HG02852 (cell line): ENCODE measurements around the gene KIF26B.
"Not testable (repeated sequence)": the region's sequence is repeated elsewhere in the genome, so short reads cannot be mapped to it uniquely, and the experiment has no call there.

Experiments used
- ATAC-seq: cut with Tn5 transposase; IDR thresholded peaks from one replicate; pipeline ENCODE4 v1.9.1; 2021; ENCODE audit warnings: mild to moderate bottlenecking, moderate library complexity; ENCODE audit not compliant: unreplicated experiment

KIF26B gene

DNA sequence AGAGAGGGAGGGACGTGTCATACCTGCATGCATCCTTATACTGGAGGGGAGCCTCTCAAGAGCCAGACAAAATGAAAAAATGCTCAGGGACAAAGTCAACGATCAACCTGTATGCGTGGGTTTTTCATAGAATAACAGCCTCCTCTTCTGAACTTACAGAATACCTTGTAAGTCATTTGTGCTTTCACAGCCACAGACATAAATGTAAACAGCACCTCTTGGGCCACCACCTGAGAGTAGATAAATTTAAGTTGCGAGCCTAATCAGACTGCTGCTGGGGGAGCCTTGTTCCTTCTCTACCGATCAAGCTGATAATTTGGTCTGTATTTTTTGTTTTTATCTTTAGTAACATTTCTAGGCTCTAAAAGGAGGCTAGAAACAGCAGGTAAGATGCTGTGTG lies 223.1 kb downstream of the KIF26B start:
- ATAC-seq, result no peak

DNA sequence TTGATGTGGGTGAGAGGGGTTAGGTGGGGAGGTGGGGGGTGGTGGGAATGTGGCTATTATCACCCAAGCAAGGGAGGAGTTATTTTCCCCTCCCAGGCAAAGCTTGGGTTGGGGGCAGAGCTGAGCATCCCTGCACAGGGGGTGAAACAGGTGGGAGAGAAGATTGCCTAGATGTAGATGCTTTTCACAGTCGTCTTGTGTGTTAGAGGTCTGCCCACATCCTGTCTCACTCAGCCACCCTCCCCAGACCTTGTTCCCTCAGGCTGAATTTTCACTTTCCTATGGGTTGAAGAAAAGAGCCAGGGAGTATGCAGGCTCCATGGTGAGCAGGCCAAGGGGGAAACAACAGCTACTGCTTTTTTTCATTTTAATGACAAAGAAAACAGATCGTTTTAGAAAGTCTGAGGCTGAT lies 223.5 kb downstream of the KIF26B start:
- no peak for ATAC-seq

DNA sequence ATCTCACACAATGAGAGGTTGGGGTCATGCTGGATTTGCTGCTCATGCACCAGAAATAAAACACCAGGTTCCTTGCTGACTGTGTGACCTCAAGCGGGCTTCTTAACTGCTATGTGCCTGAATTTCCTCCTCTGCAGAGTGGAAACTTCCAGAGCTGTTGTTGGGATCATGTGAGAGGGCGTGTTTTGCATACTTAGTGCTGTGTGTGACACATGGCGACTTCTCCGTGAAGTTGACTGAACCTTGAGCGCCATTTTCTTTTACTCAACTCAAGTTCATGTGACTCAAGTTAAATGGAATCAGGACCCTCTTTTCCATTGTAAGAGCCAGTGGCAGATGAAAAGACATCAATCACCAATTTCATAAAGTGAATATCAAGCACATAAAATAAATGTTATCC lies 224.0 kb downstream of the KIF26B start:
- ATAC-seq, result no peak

DNA sequence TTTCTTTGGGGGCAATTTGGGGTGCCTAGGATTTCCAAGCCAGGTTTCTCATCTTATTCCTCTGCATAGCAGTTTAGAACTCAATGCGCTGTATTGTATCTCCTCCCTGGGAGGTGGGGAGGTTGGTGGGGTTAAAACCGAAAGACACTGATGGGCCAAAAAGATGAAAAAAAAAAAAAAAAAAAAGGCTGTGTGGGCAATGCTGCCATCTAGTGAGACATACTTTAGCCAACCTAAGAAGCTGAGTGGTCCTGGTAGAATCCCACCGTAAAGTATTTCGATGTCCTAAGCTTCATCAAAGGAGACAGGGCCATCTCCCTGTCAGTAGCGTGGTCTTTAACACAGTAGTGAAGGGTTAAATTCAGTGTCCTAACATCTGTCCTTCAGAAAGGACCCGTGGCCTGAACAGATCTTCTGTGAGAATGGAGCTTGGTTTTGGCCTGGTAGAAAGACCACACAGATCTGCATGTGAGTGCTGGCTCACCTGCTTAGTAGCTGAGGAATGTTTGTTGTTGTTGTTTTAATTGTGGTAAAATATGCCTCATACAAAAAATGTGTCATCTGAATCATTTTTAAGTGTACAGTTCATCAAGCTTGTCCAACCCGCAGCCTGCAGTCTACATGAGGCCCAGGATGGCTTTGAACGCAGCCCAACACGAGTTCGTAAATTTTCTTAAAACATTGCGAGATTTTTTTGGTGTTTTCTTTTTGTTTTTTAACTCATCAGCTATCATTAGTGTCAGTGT lies 226.2 kb downstream of the KIF26B start:
- no peak for ATAC-seq

DNA sequence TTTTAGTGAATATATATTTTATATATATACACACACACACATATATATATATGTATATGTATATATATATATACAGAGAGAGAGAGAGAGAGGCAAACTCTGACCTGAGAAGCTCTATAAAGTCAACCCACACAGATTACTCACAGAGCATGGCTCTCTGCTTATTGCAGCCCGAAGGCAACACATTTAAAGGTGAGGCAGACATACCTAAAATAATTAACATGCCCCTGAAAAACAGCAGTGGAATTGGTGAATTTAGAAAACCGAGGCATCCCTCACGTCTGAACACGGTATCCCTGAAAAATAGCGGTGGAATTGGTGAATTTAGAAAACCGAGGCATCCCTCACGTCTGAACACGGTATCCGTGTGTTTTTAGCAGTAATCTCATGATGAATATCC lies 228.2 kb downstream of the KIF26B start:
- no peak for ATAC-seq

DNA sequence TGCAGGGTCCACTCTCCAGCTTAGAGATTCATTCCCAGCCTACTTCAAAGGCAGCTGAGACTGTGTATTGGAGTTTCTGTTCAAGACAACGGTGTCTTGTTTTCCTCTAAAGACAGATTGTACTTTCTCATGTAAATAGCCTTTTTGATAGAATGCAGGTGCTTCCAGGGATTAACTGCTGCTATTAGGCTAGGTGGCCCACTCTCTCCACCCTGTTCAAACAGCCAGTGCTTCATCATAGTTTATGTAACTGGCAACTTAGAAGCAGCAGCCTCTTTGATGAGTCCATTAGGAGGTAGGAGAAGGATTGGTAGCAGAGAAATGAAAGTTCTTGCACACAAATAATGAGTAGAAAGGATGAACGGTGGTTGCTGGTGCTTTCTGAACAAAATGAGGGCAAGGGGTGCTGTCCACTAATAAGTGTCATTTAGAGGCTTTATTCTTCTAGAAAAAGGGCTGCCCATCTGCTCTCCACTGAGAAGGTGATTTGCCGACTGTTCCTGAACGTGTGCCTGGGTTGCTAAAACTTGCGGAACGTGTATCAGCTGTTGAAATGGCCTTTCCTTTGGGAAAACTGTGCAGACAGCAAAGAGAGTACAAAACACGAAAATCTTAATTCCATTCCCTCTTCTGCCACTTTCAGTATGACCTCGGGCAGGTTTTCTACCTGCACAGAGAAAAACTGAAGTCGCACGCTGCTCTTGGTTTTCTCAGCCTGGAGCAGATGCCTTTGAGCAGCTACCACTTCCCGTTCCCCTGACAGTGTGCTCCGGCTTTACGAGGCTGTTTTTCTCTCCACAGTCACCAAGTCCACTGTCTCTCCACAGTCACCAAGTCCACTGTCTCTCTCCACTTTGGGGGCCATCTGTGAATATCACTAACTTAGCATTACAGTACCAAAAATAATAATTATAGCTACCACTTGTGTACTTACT lies 228.9 kb downstream of the KIF26B start:
- ATAC-seq, result no peak

DNA sequence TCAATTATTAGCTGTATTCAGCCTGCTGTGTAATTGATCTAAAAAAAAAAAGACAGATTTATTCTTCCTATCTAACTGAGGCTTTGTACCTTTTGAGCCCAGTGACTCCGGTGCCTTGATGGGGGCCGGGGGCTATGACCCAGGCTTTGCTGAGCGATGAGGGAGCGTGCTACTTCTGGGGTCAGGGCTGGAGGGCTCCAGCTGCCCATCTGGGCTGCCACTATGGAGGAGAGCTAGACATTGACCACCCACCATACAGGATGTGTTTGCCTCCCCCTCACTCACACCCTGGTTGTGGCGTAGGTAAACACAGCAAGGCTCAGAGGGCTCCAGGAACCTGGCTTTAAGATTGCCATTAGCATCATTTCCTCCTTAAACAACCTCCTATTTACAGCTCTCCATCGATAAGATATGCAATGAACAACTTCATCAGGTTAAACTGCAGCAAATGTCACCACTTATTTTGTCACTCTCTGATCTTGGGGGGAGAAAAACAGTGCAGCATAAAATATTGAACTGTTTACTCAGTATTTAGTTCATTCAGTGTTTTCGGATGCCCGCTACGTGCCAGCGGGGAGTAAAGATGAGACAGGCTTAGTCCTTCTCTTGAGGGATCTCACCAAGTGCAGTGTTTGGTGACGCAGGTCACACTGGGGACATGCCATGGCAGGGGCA lies 231.6 kb downstream of the KIF26B start:
- no peak for ATAC-seq

DNA sequence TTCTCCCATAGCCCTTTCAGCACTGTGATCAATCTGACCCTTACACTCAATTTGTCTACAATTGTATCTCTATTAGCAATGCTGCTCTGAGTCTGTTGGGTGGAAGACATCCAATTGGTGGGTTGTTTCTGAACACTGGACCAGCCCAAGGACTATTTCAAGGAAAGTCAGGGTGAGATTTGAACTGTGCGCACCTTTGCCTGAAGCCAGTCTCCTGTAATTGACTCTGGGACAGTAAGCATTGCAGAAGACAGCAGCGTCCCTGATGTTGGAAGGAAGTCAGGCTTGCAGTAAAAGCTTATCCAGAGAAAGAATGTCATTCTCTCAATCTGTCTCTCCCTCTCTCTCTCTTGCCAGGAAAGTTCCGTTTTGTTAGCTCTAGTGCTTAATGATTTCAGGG lies 233.9 kb downstream of the KIF26B start:
- no peak for ATAC-seq

DNA sequence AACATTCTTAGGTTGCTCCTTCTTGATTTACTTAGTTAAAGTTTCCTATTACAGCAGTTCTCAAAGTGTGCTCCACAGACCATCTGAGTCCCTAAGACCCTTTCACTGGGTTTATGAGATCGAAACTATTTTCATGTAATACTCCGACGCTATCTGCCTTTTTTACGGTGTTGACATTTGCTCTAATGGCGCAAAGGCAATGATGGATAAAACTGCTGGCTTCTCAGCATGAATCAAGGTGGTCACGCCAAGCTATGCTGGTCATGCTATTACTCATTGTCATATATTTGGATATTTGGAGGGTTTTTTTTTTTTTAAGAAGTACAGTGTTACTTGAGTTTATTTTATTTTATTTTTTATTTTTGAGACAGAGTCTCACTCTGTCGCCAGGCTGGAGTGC lies 235.1 kb downstream of the KIF26B start:
- ATAC-seq, result no peak

DNA sequence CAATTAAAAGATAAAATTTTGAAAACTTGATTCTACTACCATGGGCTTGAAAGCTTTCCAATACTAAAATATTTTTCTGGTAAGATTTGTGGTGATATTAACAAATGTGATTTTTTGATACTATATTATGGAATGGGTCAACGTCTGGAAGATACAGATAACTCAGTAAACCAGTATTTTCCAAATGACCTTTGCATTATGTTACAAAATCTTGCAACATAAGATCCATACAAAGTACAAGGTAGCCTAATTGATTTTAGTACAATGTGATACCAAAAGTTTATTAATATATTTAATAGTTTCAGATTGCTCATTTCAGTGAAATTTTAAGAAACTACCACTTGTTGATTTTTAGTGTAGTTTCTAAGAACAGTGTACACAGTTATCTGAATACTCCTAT lies 236.2 kb downstream of the KIF26B start:
- no peak for ATAC-seq

DNA sequence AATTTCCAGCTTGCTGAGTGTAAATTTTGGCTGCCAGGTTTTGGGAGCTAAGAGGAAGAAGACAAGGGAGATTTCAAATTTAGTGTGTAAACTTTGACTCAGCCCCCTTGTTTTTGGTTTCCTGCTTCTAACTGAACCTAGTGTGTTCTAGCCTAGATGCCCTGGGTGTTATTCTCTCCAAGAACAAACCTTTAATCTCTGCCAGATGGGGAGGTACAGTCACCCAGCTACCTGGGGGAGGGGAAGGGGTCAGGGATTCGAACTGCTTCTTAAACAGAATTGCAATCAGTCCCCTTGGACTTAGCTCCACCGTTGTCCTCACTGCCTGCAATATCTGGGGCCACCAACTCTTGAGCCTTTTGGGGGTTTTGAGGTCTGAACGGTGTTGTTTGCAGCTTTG lies 238.9 kb downstream of the KIF26B start:
- no peak for ATAC-seq

DNA sequence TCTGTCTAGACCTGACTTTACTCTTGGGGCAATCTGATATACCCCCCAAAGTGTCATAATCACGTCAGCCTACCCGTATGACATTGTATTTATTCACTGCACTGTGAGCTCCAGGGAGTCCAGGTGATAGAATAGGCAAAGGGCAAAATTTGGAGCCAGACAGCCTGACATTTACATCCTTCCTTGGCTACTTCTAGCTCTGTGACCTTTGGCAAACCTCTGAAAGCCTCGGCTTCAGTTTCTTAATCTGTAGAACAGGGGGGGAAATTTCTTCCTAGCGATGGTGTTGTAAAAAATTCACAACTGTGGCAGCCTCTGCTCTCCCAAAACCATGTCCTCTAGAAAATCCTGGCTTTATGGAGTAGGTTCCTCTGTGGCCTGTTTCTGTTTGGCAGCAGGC lies 240.9 kb downstream of the KIF26B start:
- no peak for ATAC-seq

DNA sequence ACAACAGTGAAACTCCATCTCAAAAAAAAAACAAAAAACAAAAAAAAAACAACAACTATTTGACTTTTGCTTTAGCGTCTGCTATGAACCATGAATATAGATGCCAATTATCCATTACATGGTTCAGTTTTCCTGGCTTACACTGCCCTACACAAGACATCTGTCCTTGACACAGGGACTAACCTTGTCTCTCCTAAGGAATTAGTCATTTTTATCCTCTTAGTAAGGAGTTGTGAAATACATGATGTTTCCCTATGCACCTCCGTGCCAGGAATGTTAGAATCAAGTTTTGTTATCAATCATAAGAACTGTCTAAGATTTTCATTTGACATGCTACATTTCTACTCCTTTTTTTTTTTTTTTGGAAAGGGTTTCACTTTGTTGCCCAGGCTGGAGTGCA lies 241.8 kb downstream of the KIF26B start:
- no peak for ATAC-seq

DNA sequence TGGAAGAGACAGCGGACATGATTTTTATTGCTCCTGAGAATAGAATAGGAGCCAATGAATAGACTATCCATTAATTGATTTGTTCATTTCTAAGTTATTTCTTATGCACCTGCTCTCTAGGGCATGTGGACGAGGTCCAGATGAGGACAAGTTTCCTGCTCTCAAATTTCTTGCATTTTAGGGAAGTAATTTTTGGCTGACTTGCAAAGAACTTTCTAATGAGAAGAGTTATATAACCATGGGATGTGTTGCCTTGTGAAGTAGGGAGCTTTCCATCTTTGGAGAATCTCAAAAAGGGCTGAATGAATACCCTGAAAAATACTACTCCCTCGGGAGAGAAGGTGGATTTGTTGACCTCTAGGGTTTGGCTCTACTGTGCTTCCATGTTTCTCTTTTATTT lies 243.0 kb downstream of the KIF26B start:
- ATAC-seq, result no peak

DNA sequence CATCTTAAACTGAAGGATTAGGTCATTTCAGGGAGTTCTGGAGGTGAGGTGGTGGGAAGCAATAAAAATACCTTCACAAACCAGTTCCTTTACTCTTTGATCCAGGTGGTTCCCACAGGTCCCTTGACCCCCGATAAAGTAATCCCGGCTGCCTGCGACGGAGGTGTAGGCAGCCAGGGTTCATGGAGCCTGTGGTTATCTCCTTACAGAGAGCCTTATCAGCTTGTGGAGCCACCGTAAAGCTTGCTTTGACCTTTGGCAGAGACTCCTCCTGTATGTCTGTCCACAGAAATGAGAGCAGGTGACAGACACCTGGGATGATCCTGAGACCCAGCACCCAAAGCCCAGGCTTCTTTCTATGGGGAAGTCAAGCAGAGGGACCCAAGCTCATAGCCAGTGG lies 243.4 kb downstream of the KIF26B start:
- no peak for ATAC-seq

DNA sequence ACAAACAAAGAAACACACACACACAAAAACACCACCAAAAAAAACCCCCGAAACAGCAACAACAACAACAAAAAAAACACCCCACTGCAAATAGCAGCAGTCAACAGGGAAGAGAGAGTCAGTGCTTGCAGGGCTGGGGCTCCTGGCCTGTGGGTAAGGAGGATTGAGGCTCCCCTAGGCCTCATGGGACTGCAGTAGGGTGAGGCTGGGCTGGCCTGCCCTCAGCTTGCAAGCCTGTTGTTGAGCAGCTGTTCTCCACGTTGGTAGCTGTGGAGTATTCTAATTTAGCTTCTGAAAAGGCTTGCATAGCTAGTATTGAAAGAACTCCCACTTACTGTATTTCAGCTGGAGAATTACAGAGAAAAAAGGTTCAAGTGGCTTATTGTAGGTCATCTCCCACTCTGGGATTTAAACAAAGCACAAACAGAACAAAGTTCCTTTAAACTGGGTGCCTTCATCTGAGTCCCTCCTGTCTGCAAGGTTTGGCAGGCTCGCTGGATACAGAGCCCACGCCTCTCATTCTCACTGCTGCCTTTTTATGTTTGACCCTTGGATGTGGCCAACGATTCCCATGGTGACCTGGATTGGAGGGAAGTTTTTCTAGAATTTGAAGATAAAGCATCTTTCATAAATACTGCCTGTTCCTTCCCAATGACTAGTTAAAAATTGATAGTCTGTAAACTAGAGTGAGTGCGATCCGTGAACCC lies 247.2 kb downstream of the KIF26B start:
- ATAC-seq, result no peak

DNA sequence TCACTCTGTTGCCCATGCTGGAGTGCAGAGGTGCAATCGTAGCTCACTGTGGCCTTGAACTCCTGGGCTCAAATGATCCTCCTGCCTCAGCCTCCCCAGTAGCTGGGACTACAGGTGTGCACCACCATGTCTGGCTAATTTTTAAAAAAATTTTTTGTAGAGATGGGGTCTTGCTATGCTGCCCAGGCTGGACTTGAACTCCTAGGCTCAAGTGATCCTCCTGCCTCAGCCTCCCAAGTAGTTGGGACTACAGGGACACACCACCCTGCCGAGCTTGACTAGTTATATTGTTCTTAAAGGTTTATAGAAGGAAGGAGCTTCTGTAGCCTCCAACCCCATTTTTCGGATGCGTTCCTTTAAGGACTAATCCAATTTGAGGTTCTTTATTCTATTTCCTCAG lies 248.2 kb downstream of the KIF26B start:
- not testable (repeated sequence) for ATAC-seq

DNA sequence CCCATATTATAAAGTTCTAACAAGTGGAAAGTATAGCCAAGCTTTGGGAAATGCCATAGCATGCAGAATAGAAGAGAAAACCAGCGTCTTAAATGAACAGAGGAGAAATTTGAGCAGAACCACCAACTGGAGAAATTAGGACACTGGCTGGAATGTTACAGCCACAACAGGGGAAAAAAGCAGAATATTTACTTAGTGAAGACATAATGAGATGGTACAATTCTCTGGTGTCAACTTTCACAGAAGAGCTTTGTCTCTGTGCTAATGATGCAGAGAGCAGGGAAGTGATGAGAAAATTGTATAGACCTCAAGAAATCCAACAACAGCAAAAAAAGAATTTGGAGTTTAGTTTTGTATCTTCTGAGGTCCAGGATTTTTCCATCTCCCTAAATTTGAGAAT lies 249.7 kb downstream of the KIF26B start:
- ATAC-seq, result no peak

DNA sequence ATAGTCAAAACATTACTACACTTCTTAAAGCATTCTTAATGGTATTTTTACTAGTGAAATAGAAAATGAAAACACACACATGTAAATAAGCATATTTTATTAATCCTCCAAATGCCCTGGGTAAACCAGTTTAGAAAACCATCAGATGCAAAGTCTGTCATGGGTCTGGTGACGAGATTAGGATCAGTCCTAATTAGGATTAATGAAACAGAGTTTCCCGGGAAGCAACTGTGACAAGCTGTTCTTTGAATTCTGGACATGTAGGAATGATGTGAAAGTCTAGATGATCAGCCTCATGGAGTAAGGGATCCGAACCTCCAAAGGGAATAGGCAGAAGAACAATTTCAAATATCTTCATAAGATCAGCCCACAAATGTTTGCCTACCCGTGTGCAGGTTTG lies 250.2 kb downstream of the KIF26B start:
- no peak for ATAC-seq

DNA sequence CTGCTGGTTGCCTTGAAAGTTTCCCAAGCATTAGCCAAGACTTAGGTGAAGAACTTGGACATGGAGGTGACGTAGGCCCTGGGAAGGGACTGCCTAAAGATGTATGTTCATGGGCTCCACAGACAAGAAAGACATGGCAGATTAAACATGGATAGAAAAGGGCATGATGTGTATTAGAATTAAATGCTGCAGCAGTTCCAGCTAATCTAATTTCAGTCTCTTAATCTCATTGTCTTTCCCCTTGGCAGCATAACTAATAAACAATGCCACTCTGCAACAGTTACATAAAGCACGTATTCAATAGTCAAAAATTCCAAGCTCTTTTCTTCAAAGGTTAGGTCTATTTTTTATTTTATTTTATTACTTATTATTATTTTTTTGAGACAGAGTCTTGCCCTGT lies 251.6 kb downstream of the KIF26B start:
- no peak for ATAC-seq

DNA sequence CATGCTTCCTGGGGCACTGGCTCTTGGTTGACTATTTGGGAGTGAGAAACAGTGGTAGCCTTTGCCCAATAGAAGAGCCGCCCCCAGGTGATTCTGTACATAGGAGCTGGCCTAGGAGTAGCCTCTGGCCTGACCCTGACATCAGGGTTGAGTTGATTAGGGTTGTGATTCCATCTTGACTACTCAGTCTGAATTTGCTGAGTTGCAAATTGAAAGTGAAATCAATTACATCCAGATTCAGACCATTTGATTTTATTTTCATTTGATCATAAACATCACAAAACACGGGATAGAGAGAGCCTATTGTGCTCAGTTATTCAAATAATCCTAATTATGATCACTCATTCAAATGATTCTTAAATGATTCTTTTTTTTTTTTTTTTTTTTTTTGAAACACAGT lies 253.2 kb downstream of the KIF26B start:
- ATAC-seq, result no peak
